Panc1 (cell line): ENCODE measurements around the gene FGD5. TPM values are rescaled to one million over a fixed set of nuclear protein-coding genes. Genes with fewer than 3 reads are reported as not detected.

ENCODE experiments used
- ATAC-seq: fragments of 200-7000 bp; cut with Tn5 transposase; 2 replicates; pipeline ENCODE4 v1.9.1; 2020; ENCODE audit warnings: mild to moderate bottlenecking, moderate library complexity
- BruUV-seq: library from RNA; stranded (reverse); fragments of 400-500 nt; replicated peaks from 2 replicates; lab custom pipeline; 2021; lab: Mats Ljungman, UMichigan
- CTCF ChIA-PET: fragments of 300-600 bp; sonication (Branson Sonifier 250); formaldehyde crosslinking; loops from one replicate; lab custom pipeline; 2022; ENCODE audit warnings: antibody characterized with exemption; lab: Charles Lee
- POLR2A ChIA-PET: fragments of 300-600 bp; sonication (Branson Sonifier 250); formaldehyde crosslinking; loops from one replicate; lab custom pipeline; 2022; ENCODE audit warnings: antibody characterized with exemption; lab: Charles Lee
- DNase-seq: peaks from one replicate; pipeline ENCODE4 v3.0.0-alpha.2; 2010; ENCODE audit warnings: low read depth, low spot score
- H3K27ac ChIP-seq: 2 replicates; pipeline ENCODE4 v1.5.1; 2011; ENCODE audit warnings: mild to moderate bottlenecking, low read length, inconsistent platforms
- H3K27me3 ChIP-seq: fragments of 200-500 bp; sonication (Bioruptor generic); 2 replicates; pipeline ENCODE4 v1.6.0; 2014; ENCODE audit warnings: low read length, inconsistent platforms; ENCODE audit not compliant: control insufficient read depth, insufficient read depth
- H3K36me3 ChIP-seq: fragments of 200-500 bp; sonication (Bioruptor generic); 2 replicates; pipeline ENCODE4 v1.5.1; 2014; ENCODE audit warnings: inconsistent platforms, mild to moderate bottlenecking, low read length, moderate library complexity; ENCODE audit not compliant: control insufficient read depth, insufficient read depth
- H3K4me1 ChIP-seq: 2 replicates; pipeline ENCODE4 v1.5.1; 2011; ENCODE audit warnings: inconsistent platforms, mild to moderate bottlenecking, low read length, moderate library complexity; ENCODE audit not compliant: control insufficient read depth, insufficient read depth
- H3K4me3 ChIP-seq, 2 experiments: 2 replicates each; pipeline ENCODE4 v1.5.1; 2011 to 2012; ENCODE audit warnings: low read depth in 2 of 2, low read length in 2 of 2, mild to moderate bottlenecking in 2 of 2, inconsistent platforms in 1 of 2, moderate library complexity in 1 of 2
- H3K9me3 ChIP-seq: fragments of 200-500 bp; sonication (Bioruptor generic); 2 replicates; pipeline ENCODE4 v1.5.1; 2014; ENCODE audit warnings: low read depth, mild to moderate bottlenecking, inconsistent platforms, low read length, moderate library complexity; ENCODE audit not compliant: control insufficient read depth, insufficient read depth
- POLR2AphosphoS5 ChIP-seq: IDR thresholded peaks from 2 replicates; pipeline ENCODE4 v1.6.1; 2012; ENCODE audit warnings: mild to moderate bottlenecking, low read depth, low read length, moderate library complexity
- SIN3A ChIP-seq: IDR thresholded peaks from 2 replicates; pipeline ENCODE4 v1.6.1; 2012; ENCODE audit warnings: low read depth, mild to moderate bottlenecking, low read length, moderate library complexity, borderline replicate concordance; ENCODE audit not compliant: insufficient read depth
- TCF7L2 ChIP-seq: IDR thresholded peaks from 2 replicates; pipeline ENCODE4 v1.6.1; 2011; ENCODE audit warnings: mild to moderate bottlenecking, low read depth, low read length, inconsistent platforms
- in situ Hi-C: cut with HindIII; loops from 2 replicates; pipeline ENCODE4 v1.10.0; 2016; ENCODE audit warnings: low sequenced_read_pairs, low pct_unique_long_range_greater_than_20kb
- intact Hi-C: fragments of 100-400 bp; cut with micrococcal nuclease; formaldehyde crosslinking; loops from one replicate; pipeline ENCODE4 v1.10.0; 2022; ENCODE audit not compliant: unreplicated experiment
- total RNA-seq: library from RNA; stranded (reverse); gene quantifications from one replicate; pipeline ENCODE4 v1.2.1, GENCODE V29; 2021; ENCODE audit not compliant: unreplicated experiment
- TF ChIP-seq, protein P1 (sequence below): fragments of 450-650 bp; IDR thresholded peaks from 2 replicates; pipeline ENCODE4 v1.5.1; 2017; ENCODE audit warnings: mild to moderate bottlenecking
- TF ChIP-seq, protein P2 (sequence below), 2 experiments: IDR thresholded peaks; 2 replicates each; pipeline ENCODE4 v1.6.1; 2011 to 2012; ENCODE audit warnings: low read depth in 2 of 2, control low read depth in 1 of 2, low read length in 1 of 2, mild to moderate bottlenecking in 1 of 2, moderate library complexity in 1 of 2; ENCODE audit not compliant: insufficient read depth in 1 of 2

The FGD5 gene
- total RNA-seq, 1 experiment from 2014 or later: 0.77 TPM

DNA sequence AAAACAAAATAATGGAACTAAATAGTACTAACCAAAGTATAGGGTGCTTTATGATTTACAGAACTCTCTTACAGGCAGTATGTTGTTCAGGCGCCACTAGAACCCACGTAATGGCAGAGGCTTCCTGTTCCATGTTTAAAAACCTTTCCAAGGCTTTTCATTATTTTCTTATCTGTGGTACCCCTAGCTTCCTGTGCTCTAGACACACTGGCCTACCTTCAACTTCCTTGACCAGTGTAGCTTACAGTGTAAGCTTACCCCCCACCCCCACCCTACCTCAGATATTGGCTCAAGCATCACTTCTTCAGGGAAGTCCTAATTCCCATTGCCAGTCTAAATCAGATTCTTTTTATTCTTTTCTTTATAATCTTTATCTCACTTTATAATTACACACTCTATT is 131.5 kb downstream of the FGD5 start:
- H3K27ac ChIP-seq: no peak overlapping the region
- POLR2A ChIA-PET: no interaction called here
- TF ChIP-seq TCF7L2 (no peak), POLR2AphosphoS5 (no peak), SIN3A (no peak)
- TF ChIP-seq, protein P1, sequence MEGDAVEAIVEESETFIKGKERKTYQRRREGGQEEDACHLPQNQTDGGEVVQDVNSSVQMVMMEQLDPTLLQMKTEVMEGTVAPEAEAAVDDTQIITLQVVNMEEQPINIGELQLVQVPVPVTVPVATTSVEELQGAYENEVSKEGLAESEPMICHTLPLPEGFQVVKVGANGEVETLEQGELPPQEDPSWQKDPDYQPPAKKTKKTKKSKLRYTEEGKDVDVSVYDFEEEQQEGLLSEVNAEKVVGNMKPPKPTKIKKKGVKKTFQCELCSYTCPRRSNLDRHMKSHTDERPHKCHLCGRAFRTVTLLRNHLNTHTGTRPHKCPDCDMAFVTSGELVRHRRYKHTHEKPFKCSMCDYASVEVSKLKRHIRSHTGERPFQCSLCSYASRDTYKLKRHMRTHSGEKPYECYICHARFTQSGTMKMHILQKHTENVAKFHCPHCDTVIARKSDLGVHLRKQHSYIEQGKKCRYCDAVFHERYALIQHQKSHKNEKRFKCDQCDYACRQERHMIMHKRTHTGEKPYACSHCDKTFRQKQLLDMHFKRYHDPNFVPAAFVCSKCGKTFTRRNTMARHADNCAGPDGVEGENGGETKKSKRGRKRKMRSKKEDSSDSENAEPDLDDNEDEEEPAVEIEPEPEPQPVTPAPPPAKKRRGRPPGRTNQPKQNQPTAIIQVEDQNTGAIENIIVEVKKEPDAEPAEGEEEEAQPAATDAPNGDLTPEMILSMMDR: no peak

DNA sequence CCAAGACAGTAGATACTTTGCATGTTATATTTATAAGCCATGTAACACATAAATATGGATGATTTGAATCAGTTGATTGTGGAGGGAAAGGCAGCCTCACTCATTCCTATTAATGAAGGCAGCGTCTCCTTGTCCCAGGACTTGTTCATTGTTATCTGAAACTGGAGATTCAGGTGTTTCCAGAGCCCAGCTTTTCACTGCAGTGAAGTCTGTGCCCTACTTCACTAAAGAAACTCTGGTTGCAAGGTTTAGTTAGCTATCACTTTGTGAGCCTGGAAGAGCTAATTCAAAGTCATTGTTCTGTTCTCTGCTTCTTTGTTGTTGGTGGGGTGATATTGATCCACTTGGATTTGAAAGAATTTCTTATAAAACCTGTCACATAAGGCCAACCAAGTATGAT is 138.4 kb downstream of the FGD5 start:
- Histone ChIP-seq H3K36me3 (no peaks in the 10 kb centered on the region), H3K4me3 (no peak overlapping the region), H3K4me1 (no peaks in the 10 kb centered on the region; the same call in 1 of the 2 replicates), H3K27ac (no peak overlapping the region), H3K9me3 (no peaks in the 10 kb centered on the region), H3K27me3 (no peaks in the 10 kb centered on the region)
- no peak for TF ChIP-seq TCF7L2
- TF ChIP-seq POLR2AphosphoS5: no peak
- TF ChIP-seq, protein P1: no peak
- TF ChIP-seq SIN3A: no peak
- TF ChIP-seq, protein P2, sequence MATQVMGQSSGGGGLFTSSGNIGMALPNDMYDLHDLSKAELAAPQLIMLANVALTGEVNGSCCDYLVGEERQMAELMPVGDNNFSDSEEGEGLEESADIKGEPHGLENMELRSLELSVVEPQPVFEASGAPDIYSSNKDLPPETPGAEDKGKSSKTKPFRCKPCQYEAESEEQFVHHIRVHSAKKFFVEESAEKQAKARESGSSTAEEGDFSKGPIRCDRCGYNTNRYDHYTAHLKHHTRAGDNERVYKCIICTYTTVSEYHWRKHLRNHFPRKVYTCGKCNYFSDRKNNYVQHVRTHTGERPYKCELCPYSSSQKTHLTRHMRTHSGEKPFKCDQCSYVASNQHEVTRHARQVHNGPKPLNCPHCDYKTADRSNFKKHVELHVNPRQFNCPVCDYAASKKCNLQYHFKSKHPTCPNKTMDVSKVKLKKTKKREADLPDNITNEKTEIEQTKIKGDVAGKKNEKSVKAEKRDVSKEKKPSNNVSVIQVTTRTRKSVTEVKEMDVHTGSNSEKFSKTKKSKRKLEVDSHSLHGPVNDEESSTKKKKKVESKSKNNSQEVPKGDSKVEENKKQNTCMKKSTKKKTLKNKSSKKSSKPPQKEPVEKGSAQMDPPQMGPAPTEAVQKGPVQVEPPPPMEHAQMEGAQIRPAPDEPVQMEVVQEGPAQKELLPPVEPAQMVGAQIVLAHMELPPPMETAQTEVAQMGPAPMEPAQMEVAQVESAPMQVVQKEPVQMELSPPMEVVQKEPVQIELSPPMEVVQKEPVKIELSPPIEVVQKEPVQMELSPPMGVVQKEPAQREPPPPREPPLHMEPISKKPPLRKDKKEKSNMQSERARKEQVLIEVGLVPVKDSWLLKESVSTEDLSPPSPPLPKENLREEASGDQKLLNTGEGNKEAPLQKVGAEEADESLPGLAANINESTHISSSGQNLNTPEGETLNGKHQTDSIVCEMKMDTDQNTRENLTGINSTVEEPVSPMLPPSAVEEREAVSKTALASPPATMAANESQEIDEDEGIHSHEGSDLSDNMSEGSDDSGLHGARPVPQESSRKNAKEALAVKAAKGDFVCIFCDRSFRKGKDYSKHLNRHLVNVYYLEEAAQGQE (IDR thresholded peaks at IDR 0.05; ENCODE audit: insufficient read depth in 1 of 2, low read depth in 2 of 2, low read length in 1 of 2): no peak
- no peak for DNase-seq
- BruUV-seq: no TSS peak
- in situ Hi-C loops (no loop called here), intact Hi-C loops (no loop called here)
- CTCF ChIA-PET: interaction anchor here (0.9 kb wide), 1 partner anchor 34 kb away, joined by 3 read pairs; no protein-coding TSS in a partner anchor
- ATAC-seq: no peak
- POLR2A ChIA-PET: no interaction called here

More for the DNA sequence above, 131.5 kb downstream of the FGD5 start:
- H3K36me3 ChIP-seq: peaks cover 3% of the 10 kb centered on the region; the same call in 1 of the 2 replicates
- in situ Hi-C loops: no loop called here
- ATAC-seq (no peak), DNase-seq (no peak)
- no peaks in the 10 kb centered on the region for H3K9me3 ChIP-seq
- peaks cover 16% of the 10 kb centered on the region for H3K4me1 ChIP-seq
- H3K27me3 ChIP-seq: no peaks in the 10 kb centered on the region
- BruUV-seq: no TSS peak
- no peak overlapping the region for H3K4me3 ChIP-seq
- intact Hi-C loops: no loop called here
- CTCF ChIA-PET: no interaction called here
